Tongue (tissue), 2 donors: ENCODE data around the gene LRP2BP. TPM values are rescaled to one million over a fixed set of nuclear protein-coding genes. Genes with fewer than 3 reads are reported as not detected.
"Not testable (repeated sequence)": the region's sequence is repeated elsewhere in the genome, so short reads cannot be mapped to it uniquely, and the experiment has no call there.

Experiments used
- DNase-seq: peaks from one replicate; pipeline ENCODE4 v3.0.0-alpha.2; 2015
- total RNA-seq: library from RNA; depleted of rRNA; stranded (reverse); fragments of >200 nt; gene quantifications from one replicate; pipeline ENCODE4 v1.2.3, GENCODE V29; 2014

Gene LRP2BP
- total RNA-seq, 1 donor from 2014 or later = 7.6 TPM

DNA sequence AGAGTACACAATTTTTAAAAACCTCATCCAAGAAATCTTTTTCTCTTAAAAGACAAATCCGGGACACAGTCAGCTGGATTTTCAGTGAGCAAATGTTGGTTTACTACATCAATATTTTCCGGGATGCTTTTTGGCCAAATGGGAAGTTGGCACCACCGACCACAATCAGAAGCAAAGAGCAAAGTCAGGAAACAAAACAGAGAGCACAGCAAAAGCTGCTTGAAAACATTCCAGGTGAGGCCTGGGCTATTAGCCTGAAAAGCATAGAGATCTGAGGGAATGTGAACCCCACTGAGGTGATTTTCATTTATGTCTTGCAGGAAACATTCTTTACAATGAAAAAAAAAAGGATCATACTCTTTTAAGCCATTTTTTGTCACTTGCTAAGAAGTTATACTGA lies 33.9 kb downstream of the LRP2BP start:
- DNase-seq = no peak

DNA sequence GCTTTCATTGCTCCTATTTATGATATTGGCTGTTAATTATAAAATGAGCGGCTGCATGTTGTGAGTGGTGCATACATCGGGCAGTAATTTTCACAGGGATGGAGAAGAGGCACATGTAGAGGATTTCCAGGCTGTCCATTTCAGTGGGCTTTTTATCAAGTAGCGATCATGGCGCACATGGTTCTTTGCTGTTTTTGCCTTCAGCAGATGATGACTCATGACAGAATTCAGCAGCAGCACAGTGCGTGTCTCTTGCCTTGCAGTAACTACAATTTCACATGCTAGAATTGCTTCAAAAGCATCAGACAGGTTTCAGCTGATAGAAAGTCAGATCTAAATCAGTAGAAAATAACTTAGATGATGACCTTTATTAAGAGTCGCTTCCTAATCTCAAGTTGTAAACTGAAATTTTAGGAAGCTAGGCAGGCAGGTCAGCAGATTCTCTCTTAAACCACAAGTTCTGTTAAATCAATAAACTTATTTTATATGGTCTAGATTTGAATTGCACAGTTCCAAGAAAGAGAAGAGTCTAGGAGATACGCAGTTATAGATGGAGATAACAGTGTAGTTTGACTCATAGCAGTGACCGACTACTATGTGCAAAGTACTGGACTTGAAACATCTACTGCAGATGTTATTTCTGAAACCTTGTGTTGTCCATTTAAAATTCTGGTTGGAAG lies 35.8 kb downstream of the LRP2BP start:
- no peak for DNase-seq

- DNase-seq = no peak
These were observed 36.8 kb downstream of the LRP2BP start for GRCh38 chr4:185358959-185359358.

DNA sequence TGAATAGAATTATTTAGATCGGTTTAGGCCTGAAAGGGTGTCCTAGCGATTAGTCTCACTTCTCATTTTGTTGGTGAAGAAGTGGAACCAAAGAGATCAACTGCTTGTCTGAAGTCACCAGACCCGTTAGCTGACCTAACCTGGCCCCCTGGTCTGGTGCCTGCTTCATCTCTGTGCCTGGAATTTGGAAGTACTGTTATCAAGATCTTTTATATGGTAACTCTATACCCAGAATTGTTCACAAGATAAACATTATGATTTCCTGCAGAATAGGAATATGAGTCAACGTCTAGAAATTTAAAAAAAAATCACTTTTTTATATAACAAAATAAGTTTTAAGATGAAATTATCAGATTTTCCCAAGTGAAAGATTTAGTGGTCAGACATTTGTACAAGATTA lies 37.2 kb downstream of the LRP2BP start:
- DNase-seq = no peak

DNA sequence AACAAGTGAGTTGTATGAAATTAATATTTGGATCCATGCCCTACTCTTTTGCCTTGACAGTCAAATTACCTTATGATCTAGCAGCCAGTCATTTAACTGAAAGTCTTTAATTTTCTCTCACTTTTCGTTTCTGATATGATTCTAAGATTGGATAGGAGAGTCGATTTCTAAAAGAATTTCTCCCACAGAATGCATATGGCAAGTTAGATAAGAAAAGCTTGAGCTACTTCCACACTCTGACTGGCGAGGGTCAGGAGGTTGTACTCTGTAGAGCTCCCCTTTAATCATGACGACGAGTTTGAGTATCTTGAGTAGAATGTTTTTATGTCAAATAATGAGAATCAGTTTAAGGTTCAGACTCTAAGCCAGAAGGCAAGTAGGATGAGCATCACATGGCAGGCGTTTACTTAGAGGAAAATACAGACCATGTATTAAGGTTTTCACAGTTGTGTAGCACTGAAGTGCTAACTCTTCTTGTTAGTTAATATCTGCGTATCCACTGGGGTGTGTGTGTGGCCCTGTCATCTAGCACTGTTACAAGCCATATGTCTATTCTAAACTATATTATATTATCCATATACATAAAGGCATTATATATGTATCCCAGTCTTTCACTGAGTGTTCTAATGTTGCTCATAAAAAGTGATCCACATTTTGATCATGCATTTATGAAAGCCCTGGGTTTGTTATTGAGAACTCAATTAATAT lies 37.8 kb downstream of the LRP2BP start:
- DNase-seq = no peak

- peak; percentile 27 for DNase-seq
These were observed 38.5 kb downstream of the LRP2BP start for GRCh38 chr4:185357211-185357610.

DNA sequence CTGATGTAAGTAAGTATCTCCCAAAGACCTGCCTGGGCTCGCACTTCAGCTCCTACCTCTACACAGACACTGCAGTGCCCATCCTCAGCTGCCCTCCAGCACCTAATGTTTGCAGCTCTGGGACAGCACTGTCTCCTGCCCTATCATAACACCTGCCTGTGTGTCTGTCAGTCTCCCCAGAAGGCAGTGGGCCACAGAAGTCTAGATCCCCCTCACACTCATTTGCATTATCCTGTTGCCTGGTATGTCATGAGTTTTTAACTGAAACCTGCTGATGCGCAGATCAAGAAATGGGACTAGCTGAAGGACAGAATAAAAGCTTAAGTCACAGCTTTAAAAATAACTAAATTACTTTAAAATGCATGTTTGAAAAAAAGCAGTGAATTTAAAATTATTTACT lies 43.0 kb downstream of the LRP2BP start:
- no peak for DNase-seq

GRCh38 chr4:185352202-185352601 lies 43.5 kb downstream of the LRP2BP start:
- no peak for DNase-seq

- DNase-seq = no peak
These were observed 44.0 kb downstream of the LRP2BP start for GRCh38 chr4:185351691-185352090.

- no peak for DNase-seq
These were observed 48.6 kb downstream of the LRP2BP start for GRCh38 chr4:185346975-185347601.

GRCh38 chr4:185344743-185345538 lies 50.8 kb downstream of the LRP2BP start:
- no peak for DNase-seq

GRCh38 chr4:185343726-185344581 lies 51.8 kb downstream of the LRP2BP start:
- no peak for DNase-seq

DNA sequence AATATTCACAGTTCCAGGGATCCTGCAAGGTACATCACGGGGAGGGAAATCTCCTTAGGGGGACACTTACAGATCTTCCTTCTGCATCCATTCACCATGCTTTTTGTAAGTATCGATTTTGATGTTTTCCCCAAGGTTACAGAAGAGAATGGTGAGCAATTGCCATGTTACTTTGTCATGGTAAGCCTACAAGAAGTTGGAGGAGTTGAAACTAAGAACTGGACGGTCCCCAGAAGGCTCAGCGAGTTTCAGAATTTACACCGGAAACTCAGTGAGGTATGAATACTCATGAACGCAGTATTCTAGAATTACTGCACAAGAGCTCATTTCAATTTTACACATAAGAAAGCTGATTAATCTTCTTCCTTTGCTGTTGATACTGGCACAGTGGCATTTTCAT lies 53.9 kb downstream of the LRP2BP start:
- no peak for DNase-seq

DNA sequence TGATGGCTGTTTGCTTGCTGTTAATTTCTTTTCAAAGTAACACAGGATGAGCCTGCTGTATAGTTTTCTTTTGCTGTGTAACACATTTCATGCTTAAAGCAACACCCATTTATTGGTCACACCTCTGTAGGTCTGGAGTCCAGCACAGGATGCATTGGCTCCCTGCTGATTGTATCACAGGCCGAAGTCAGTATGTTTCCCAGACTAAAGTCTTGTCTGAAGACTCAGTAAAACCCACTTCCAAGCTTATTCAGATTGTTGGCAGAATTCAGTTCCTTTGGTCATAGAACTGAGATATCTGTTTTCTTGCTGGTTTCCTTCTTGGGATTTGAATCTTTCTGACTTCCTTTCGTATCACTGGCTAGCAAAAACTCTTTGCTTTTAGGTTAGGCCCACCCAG lies 54.3 kb downstream of the LRP2BP start:
- DNase-seq = no peak

DNA sequence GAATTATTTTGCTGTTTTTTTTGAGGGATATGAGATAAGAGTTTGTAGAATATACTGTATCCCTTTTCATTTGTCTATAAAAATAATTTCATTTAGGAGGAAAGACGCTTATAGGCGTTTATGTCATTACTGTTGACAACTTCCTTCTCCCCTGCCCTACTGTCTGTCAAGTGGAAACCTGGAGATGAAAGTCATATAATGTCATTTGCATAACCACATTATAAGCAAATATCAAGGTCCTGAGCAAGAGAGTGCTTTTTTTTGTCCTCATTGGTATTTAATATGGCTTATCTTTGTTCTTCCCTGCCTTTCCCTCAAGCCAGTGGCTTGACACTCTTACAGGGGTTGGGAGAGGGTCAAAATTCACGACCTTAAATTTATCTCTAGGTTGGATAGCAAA lies 55.8 kb downstream of the LRP2BP start:
- no peak for DNase-seq

GRCh38 chr4:185335579-185335978 lies 60.1 kb downstream of the LRP2BP start:
- no peak for DNase-seq

- DNase-seq = no peak
These were observed 61.4 kb downstream of the LRP2BP start for GRCh38 chr4:185334326-185334725.

DNA sequence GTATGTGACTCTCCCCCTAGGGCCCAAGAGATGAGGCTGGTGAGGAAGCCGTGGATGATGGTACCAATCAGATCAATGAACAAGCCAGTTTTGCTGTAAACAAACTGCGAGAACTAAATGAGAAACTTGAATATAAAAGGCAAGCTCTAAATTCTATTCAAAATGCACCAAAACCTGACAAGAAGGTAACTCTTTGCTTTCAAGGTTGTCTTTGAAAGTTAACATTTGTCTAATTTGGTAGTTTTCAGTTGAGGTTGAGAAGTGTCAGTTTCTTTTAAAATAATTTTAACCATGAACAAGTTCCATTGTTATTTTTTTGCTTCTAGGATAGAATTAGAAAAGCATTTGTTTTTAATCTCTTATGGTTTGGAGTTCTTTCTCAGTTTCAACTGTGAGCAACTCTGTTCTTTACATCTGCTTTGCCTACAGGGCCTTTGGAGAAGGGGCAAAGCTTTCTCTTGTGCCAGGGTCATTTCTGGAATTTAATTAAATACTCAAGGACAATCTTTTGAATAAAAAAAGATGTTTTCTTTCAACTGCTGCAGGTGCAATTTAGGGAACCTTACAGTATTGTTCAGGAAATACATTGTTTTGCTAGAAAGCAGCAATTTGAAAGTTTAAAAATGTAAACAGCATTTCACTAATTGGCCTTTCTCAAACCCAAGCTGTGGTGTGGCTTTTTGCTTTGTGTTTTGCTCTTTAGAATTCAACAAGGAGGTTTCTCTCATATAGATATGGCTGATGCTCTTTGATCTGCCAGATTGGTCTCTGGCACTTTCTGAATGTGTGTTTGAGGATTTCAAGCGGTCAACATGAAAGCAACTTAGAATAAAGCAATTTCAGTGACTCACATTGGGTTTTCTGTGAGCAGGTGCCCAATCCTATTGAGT lies 62.9 kb downstream of the LRP2BP start:
- DNase-seq = no peak

DNA sequence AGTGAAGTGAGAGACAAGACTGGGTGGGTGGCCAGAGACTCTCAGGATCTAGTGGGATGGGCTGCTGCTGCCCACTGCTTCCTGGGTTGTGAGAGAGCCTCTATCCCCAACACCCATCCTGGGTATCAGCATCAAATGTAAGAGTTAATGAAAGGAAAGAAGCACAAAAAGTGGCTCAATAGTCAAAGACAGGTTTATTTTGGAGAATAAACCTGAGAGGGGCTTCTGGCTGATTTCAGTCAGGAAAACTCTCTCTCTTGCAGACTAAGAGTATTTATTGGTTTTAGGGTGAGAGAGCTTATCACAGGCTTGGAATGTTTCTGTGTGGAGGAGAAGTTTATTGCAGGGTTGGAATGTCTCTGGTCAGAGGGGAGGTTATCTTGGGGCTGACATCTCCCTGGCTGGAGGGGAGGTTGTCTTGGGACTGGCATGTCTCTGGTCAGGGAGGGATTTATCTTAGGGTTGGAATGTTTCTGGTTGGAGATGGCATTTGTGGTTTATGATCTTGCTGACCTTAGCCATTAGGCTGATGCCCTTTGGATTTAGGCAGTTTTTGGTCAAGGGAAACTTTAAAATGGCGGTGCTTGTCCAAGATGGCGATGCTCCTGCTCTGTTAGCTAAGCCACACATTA lies 65.7 kb downstream of the LRP2BP start:
- DNase-seq = not testable (repeated sequence)

DNA sequence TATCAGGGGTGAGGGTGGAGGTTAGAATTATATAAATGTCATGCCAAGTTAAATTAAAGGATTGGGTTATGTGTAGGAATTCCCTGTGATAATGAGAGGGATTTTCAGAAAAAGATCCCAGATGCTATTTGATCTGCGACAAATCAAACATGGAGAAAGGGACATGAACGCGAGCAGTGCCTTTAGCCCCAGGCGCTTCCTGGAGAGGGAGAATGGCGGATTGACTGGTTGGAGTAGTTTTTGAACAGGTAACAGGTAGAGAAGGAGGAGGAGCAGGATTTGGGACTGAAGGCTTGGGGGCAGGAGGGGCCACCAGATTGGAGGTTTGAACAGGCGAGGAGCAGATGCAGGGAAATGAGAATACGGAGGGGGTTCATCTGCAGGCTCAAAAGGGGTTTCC lies 67.1 kb downstream of the LRP2BP start:
- DNase-seq = no peak
